DMS153 treated with DMSO at 0.1 percent for 48 hours (cell line): ENCODE data around the gene EED.

Experiments used
- DNase-seq: peaks from one replicate; lab custom pipeline; 2025; ENCODE audit not compliant: unreplicated experiment; lab: John Stamatoyannopoulos, UW

EED gene, protein sequence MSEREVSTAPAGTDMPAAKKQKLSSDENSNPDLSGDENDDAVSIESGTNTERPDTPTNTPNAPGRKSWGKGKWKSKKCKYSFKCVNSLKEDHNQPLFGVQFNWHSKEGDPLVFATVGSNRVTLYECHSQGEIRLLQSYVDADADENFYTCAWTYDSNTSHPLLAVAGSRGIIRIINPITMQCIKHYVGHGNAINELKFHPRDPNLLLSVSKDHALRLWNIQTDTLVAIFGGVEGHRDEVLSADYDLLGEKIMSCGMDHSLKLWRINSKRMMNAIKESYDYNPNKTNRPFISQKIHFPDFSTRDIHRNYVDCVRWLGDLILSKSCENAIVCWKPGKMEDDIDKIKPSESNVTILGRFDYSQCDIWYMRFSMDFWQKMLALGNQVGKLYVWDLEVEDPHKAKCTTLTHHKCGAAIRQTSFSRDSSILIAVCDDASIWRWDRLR

GRCh38 chr11:86244522-86245368 lies at the start of gene EED:
TSS of gene EED (plus strand) at chr11:86244753. CDS start at chr11:86245230, 477 bp downstream.
- peak; percentile 97 for DNase-seq

DNA sequence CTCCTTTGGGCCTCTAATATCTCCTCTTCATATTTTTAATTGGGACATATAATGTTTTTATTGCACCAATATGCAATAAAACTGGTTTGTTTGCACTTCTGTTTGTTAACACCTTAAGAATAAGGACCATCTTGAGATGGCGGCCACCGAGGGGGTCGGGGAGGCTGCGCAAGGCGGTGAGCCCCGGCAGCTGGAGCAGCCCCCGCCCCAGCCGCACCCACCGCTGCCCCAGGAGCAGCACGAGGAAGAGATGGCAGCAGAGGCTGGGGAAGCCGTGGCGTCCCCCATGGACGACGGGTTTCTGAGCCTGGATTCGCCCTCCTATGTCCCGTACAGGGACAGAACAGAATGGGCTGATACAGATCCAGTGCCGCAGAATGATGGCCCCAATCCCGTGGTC lies 49.6 kb upstream of the EED start:
- DNase-seq: no peak

DNA sequence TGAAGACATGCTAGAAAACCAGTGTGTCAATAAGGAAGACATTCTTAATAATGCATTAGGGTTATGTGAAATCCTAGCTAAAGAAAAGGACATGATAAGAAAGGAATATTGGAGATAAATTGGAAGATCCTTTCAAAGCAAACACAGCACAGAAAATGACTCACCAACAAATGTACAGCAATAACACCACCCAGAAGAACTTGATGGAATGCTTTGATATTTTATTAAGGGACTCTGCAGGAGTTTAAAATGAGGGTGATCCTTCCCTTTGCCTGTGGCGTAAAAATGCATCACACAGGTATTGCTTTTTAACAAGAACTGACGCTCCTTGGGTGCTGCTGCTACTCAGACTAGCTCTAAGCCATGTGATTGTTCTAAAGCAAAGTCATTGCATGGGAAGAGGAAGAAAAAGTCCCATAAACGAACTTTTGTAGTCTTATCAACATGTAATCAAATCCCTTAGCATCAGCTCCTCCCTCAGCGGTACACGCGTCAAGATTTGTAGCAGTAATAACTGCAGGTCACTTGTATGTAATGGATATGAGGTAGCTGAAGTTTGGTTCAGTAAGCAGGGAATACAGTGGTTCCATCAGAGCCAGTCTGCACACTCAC lies 48.4 kb upstream of the EED start:
- DNase-seq: no peak

- no peak for DNase-seq
These were observed 47.6 kb upstream of the EED start for GRCh38 chr11:86196913-86197312.

DNA sequence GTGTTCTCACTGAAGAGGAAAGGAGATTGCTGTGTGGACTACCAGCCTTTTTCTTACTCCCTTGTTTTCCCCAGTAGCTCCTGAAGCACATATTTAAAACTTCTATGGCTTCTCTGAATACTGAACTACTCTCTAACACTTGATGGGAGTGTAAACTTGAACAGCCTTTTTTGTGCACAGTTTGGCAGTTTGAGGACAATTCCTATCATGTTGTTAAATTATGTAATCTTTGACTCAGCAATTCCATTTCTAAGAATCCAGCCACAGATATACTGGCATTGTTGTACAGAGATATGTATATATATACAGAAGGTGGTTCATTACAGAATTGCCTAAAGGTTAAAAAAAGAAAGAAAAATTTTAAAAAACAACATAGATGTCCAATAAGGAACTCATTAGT lies 47.1 kb upstream of the EED start:
- DNase-seq: no peak

DNA sequence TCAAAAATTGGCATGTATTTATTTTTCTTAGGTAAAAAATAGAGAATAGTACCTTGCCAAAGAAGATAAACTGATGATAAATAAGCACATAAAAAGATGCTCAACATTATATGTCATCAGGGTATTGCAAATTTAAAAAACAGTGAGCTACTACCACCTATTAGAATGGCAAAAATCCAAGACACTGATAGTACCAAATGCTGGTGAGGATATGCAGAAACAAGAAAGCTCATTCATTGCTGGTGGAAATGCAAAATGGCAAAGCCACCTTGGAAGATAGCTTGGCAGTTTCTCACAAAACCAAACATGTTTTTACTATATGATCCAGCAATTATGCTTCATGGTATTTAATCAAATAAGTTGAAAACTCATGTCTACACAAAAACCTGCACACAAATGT lies 46.4 kb upstream of the EED start:
- no peak for DNase-seq

DNA sequence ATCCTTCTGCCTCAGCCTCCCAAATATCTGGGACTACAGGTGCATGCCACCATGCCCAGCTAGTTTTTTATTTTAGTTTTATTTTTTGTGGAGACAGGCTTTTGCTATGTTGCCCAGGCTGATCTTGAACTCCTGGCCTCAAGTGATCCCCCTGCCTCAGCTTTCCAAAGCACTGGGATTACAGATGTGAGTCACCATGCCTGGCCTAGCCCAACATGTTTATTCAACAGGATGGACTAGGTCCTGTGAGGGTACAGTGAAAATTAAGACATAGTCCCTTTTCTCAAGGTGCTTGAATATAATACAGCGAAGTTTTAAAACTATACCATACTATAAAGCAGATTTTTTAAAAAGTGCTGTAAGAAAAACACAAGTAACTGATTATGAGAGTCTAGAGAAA lies 45.2 kb upstream of the EED start:
- DNase-seq: no peak

GRCh38 chr11:86201371-86201884 lies 43.1 kb upstream of the EED start:
- DNase-seq: no peak

DNA sequence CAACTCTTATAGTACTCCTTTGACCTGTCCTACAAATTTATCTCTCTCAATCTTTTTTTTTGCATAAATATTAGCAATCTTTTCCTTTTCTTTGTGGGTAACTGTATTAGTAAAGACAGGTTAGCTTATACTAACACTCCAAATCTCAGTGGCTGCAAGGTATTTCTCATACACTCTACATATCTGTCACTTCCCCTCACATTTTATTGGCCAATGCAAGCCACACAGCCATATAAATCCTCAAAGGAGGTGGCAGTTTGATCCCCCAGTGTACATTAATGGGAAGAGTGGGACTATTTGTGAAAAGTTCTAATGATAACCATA lies 42.6 kb upstream of the EED start:
- DNase-seq: no peak

DNA sequence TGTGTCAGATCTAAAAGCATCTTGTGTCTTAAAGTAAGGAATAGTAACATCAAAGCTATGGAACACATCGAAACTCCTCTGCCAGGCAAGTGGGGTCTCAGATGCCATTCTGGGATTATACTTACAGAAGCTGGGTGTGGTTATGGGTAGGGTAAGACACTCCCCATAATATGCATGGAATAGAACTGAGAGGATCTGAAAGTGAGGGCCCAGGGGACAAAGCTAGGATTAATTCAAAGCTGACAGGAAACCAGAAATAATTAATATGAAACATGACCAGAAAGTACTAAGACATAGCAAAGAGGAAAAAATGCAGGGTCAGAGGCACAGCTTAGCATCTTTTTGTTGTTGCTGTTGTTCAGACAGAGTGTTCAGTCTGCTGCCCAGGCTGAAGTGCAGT lies 40.2 kb upstream of the EED start:
- no peak for DNase-seq

- DNase-seq: no peak
These were observed 38.9 kb upstream of the EED start for GRCh38 chr11:86205421-86206336.

DNA sequence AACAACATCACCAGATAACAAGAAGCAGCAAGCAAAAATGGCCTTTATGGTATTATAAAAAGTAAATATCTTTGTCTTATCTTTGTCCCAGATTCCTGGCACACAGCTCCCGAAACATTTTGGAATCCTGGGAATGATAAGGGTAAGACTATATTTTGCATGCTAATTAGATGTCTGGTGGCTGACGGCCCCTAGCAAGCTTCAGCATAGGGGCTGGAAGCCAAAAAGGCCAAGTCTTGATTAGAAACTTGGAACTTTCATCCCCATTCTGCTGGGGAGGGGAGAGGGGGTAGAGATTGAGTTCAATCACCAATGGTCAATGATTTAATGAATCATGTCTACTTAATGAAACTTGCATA lies 38.2 kb upstream of the EED start:
- no peak for DNase-seq

GRCh38 chr11:86207413-86207812 lies 37.1 kb upstream of the EED start:
- DNase-seq: no peak

DNA sequence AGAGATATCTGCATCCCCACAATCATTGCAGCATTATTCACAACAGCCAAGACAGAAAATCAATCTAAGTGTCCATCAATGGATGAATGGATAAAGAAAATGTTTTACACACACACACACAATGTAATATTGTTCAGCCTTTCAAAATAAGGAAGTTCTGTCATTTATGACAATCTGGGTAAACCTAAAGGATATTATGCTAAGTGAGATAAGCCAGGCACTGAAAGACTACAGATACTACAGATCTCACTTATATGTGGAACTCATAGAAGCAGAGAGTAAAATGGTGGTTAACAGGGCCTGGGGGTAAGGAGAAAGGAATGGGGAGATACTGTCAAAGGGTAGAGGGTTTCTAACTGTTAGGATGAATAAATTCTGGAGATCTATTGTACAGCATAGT lies 36.0 kb upstream of the EED start:
- no peak for DNase-seq

GRCh38 chr11:86209806-86210657 lies 34.5 kb upstream of the EED start:
- DNase-seq: no peak

DNA sequence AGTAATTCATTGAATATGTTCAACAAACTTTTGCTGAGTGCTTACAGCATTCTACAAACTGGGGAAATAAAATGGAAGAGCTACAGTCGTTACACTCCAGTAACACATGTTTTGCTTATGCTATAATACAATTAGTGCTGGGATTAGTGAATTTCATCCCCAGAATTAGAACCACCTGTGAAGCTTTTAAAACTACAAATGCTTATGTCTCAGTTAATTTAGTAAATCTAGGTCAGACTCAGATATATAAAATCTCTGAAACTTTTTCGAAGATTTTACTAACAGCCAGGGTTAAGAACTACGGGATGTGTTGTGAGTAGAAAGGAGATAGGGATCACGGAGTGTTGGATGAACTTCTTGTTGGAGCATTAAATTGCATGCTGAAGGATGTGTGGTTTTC lies 33.7 kb upstream of the EED start:
- no peak for DNase-seq

DNA sequence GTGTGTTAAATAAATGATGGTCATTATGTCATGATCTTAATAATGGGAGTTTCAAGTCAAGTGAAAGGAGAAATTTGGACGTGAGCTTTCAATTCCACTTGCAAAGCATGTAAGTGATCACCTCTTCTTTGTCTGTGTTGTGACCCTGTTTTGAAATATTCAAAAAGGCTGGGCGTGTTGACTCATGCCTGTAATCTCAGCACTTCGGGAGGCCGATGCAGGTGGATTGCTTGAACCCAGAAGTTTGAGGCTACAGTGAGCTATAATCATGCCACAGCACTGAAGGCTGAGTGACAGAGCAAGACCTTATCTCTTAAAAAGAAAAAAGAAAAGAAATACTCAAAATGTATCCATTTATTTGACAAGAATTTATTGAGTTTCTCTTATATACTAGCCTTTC lies 32.9 kb upstream of the EED start:
- DNase-seq: no peak

DNA sequence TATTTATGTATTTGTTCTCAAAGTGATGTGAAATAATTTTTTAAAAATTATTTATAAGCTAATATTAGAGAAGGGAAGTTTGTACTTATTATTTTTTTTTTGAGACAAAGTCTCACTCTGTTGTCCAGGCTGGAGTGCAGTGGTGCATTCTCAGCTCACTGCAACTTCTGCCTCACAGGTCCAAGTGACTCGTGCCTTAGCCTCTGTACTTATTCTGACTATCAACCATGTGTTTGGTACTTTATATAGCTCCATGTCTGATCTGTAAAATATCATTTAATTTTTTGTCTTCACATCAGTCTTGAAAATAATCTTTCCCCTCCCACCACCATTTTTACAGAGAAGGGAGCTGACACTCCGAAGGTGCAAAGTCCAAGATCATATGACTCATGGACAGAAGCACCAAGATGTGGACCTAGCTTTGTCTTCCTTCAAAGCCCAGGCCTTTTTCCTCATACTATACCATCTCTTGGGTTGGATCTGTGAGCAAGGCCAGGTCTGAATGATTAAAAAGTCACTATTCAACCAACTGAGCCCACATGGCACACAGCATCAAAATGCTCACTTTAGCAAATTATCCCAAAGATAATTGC lies 32.4 kb upstream of the EED start:
- no peak for DNase-seq

GRCh38 chr11:86214710-86215109 lies 29.8 kb upstream of the EED start:
- DNase-seq: no peak
